ENCODE data around the gene DNAH1. TPM values are rescaled to one million over a fixed set of nuclear protein-coding genes. Genes with fewer than 3 reads are reported as not detected.

The DNAH1 gene
- total and polyA plus RNA-seq, 2 of the 13 experiments (the other 11 are each of a cell fraction or from before 2014, with no cell fraction given) = 0.64 to 3.5 TPM

DNA sequence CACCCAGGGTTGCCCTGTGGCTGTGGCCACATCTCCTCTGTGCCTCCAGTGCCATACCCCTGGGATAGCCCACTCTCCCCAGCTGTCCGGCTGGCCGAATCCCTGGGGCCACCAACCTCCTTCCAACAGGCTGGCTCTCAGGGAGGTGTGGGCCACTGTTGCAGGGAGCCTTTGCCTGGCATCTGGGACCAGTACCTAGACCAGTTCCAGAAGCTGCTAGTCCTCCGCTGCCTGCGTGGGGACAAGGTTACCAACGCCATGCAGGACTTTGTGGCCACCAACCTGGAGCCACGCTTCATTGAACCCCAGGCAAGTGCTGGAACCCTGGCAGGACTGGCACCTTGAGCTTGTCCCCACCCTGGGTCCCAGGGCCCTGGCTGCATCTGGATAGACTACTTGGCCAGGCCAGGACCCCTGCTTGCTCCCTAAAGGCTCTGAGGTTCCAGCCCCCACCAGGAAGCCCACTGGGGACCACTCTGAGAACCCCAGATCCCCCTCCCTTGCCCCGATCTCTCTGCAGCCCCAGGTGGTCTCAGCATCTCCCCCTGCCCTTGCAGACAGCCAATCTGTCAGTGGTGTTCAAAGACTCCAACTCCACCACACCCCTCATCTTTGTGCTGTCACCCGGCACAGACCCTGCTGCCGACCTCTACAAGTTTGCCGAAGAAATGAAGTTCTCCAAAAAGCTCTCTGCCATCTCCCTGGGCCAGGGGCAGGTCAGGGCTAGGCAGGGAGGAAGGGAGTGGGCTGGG is 78.8 kb downstream of the DNAH1 start (continued):
- TF ChIP-seq, protein P1, sequence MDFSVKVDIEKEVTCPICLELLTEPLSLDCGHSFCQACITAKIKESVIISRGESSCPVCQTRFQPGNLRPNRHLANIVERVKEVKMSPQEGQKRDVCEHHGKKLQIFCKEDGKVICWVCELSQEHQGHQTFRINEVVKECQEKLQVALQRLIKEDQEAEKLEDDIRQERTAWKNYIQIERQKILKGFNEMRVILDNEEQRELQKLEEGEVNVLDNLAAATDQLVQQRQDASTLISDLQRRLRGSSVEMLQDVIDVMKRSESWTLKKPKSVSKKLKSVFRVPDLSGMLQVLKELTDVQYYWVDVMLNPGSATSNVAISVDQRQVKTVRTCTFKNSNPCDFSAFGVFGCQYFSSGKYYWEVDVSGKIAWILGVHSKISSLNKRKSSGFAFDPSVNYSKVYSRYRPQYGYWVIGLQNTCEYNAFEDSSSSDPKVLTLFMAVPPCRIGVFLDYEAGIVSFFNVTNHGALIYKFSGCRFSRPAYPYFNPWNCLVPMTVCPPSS (IDR thresholded peaks at IDR 0.05) = no peak
- TF ChIP-seq ATAD3A (CRISPR knock-in tag; IDR thresholded peaks at IDR 0.05) (no peak), NR3C1 (CRISPR knock-in tag; IDR thresholded peaks at IDR 0.05) (no peak), ZNF232 (CRISPR knock-in tag; IDR thresholded peaks at IDR 0.05; ENCODE audit: borderline replicate concordance) (no peak), TRIM24 (CRISPR knock-in tag; IDR thresholded peaks at IDR 0.05) (no peak), TOE1 (CRISPR knock-in tag; IDR thresholded peaks at IDR 0.05) (no peak), ELK4 (CRISPR knock-in tag; IDR thresholded peaks at IDR 0.05; ENCODE audit: borderline replicate concordance) (no peak)

DNA sequence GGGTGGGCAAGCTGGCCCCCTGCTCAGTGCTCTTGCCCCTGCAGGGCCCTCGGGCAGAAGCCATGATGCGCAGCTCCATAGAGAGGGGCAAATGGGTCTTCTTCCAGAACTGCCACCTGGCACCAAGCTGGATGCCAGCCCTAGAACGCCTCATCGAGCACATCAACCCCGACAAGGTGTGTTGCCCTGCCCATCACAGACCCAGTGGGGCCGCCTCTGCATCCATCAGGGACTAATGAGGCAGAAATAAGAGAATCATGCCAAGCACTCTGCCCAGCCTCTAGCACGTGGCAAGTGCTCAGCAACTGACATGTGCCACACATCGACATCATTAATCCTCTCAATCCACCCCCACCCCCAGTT is 79.4 kb downstream of the DNAH1 start:
- in situ Hi-C loops (cut with HindIII; ENCODE audit: extremely low pct_ligation_motif_present, low pct_unique_long_range_greater_than_20kb) (no loop called here), intact Hi-C loops (cut with micrococcal nuclease; ENCODE audit: unreplicated experiment) (no loop called here)
- H3K27me3 ChIP-seq (ENCODE audit: control insufficient read depth in 1 of 2, insufficient read depth in 2 of 2, low read length in 2 of 2) = no peaks in the 10 kb centered on the region
- no peaks in the 10 kb centered on the region for H3K36me3 ChIP-seq (replicated peaks in 1 of 2; ENCODE audit: control insufficient read depth in 1 of 2, insufficient read depth in 2 of 2, low read length in 2 of 2)
- ChIA-PET POLR2A (no interaction called here), CTCF (ENCODE audit: low intra/inter-chr PET ratio, low total read pairs) (no interaction called here)
- no peaks in the 10 kb centered on the region for H4K20me1 ChIP-seq (ENCODE audit: insufficient read depth, low read length)
- no peak overlapping the region for H3K4me3 ChIP-seq (replicated peaks in 1 of 3; ENCODE audit: insufficient read depth in 1 of 3, low read depth in 2 of 3, low read length in 3 of 3)
- H3K9ac ChIP-seq (ENCODE audit: insufficient read depth, low read depth, low read length) = no peak overlapping the region
- no TSS peak for BruUV-seq (replicated peaks)
- H3K4me2 ChIP-seq (ENCODE audit: low read depth, low read length) = no peak overlapping the region
- WGBS (ENCODE audit: low lambda C conversion rate) = 44% methylated on average over 7 of the region's 8 CpGs
- ATAC-seq (no peak), DNase-seq (ENCODE audit: low spot score) (no peak), FAIRE-seq (no peak)
- H3K9me3 ChIP-seq (ENCODE audit: low read length) = no peaks in the 10 kb centered on the region
- no peak overlapping the region for H2AFZ ChIP-seq (ENCODE audit: low read length)
- peaks cover 12% of the 10 kb centered on the region; the same call in 1 of the 2 replicates for H3K4me1 ChIP-seq (ENCODE audit: insufficient read depth, low read length)
- H3K27ac ChIP-seq (ENCODE audit: extremely low read length, insufficient read depth, low read length) = no peak overlapping the region
- no peaks in the 10 kb centered on the region for H3K79me2 ChIP-seq (ENCODE audit: insufficient read depth, low read length)
- TF ChIP-seq PAXIP1 (CRISPR knock-in tag; conservative IDR thresholded peaks at IDR 0.05) = no peak
- no peak for TF ChIP-seq ZHX2 (IDR thresholded peaks at IDR 0.05; ENCODE audit: low read depth)
- no peak for TF ChIP-seq ZHX2 (CRISPR knock-in tag; IDR thresholded peaks at IDR 0.05; ENCODE audit: borderline replicate concordance)
- TF ChIP-seq ZSCAN25 (CRISPR knock-in tag; IDR thresholded peaks at IDR 0.05) = no peak
